ENCODE data around the gene GSTO2. TPM values are rescaled to one million over a fixed set of nuclear protein-coding genes. Genes with fewer than 3 reads are reported as not detected.

The GSTO2 gene
- total RNA-seq, 1 experiment from 2014 or later, result 1.1 TPM

- H3K27me3 ChIP-seq (replicated peaks; ENCODE audit: control insufficient read depth, insufficient read depth, low read length), result no peaks in the 10 kb centered on the region
- ChIA-PET POLR2A (no interaction called here), CTCF (interaction anchor here (1.1 kb wide), 1 partner anchor 74 kb away, joined by 3 read pairs; the partner anchor contains the start of gene CFAP58)
- no peaks in the 10 kb centered on the region for H3K27me3 Mint-ChIP-seq (ENCODE audit: insufficient read depth, unreplicated experiment)
- no peak overlapping the region for H3K27ac Mint-ChIP-seq (ENCODE audit: unreplicated experiment)
- no peak for TF ChIP-seq CTCF (IDR thresholded peaks at IDR 0.05; ENCODE audit: insufficient read depth in 1 of 2, low read depth in 1 of 2, low read length in 1 of 2, severe bottlenecking in 1 of 2, unreplicated experiment in 1 of 2)
- no peaks in the 10 kb centered on the region for H3K36me3 Mint-ChIP-seq (ENCODE audit: insufficient read depth, unreplicated experiment)
- no peak overlapping the region for H3K4me3 ChIP-seq (ENCODE audit: low read depth, low read length)
- DNase-seq, result no peak
- no peaks in the 10 kb centered on the region for H3K9me3 Mint-ChIP-seq (ENCODE audit: unreplicated experiment)
- H3K36me3 ChIP-seq (ENCODE audit: control insufficient read depth, insufficient read depth, low read length), result no peaks in the 10 kb centered on the region
- H3K4me1 Mint-ChIP-seq (ENCODE audit: low read depth, unreplicated experiment), result no peaks in the 10 kb centered on the region
- H3K4me1 ChIP-seq, result no peaks in the 10 kb centered on the region
- H3K9me3 ChIP-seq, result no peaks in the 10 kb centered on the region
- H3K4me3 Mint-ChIP-seq (ENCODE audit: unreplicated experiment), result no peak overlapping the region
- no TSS peak for BruUV-seq (replicated peaks)
- intact Hi-C loops (cut with micrococcal nuclease; ENCODE audit: unreplicated experiment), result no loop called here
Observed at GRCh38 chr10:104279550-104280259, 10.7 kb downstream of the GSTO2 start.

DNA sequence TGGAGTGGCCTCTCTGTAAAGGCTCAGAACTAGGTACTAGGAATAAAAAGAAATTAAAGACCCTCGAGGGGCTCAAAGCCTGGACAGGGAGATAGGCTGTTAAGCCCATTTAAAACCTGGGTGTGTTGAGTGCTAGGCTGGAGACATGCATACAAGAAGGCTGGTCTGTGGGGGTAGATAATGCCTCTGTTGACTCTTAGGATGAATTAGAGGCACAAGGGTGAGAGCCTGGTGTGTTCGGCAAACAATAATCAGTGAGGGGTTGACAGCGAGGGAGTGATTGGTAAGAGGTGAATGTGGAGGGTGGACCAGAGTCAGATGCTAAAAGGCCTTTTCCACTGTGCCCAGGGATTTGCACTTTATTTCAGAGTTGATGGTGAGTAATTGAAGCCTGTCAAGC, 12.7 kb downstream of the GSTO2 start:
- no peak for DNase-seq
- ChIA-PET POLR2A (no interaction called here), CTCF (interaction anchor here (0.6 to 2.2 kb wide), 3 partner anchors 10 to 521 kb away, joined by 3 to 6 read pairs (median 3); no protein-coding TSS in a partner anchor)
- no peak for TF ChIP-seq CTCF (IDR thresholded peaks at IDR 0.05; ENCODE audit: insufficient read depth in 1 of 2, low read depth in 1 of 2, low read length in 1 of 2, severe bottlenecking in 1 of 2, unreplicated experiment in 1 of 2)
- Histone ChIP-seq H3K9me3 (no peaks in the 10 kb centered on the region), H3K4me1 (no peaks in the 10 kb centered on the region), H3K4me3 (ENCODE audit: low read depth, low read length) (no peak overlapping the region), H3K27me3 (replicated peaks; ENCODE audit: control insufficient read depth, insufficient read depth, low read length) (no peaks in the 10 kb centered on the region), H3K36me3 (ENCODE audit: control insufficient read depth, insufficient read depth, low read length) (no peaks in the 10 kb centered on the region)
- intact Hi-C loops (cut with micrococcal nuclease; ENCODE audit: unreplicated experiment), result no loop called here
- Mint-ChIP-seq H3K36me3 (ENCODE audit: insufficient read depth, unreplicated experiment) (no peaks in the 10 kb centered on the region), H3K27me3 (ENCODE audit: insufficient read depth, unreplicated experiment) (no peaks in the 10 kb centered on the region), H3K4me3 (ENCODE audit: unreplicated experiment) (no peak overlapping the region), H3K4me1 (ENCODE audit: low read depth, unreplicated experiment) (no peaks in the 10 kb centered on the region), H3K9me3 (ENCODE audit: unreplicated experiment) (no peaks in the 10 kb centered on the region), H3K27ac (ENCODE audit: unreplicated experiment) (no peak overlapping the region)
- no TSS peak for BruUV-seq (replicated peaks)

DNA sequence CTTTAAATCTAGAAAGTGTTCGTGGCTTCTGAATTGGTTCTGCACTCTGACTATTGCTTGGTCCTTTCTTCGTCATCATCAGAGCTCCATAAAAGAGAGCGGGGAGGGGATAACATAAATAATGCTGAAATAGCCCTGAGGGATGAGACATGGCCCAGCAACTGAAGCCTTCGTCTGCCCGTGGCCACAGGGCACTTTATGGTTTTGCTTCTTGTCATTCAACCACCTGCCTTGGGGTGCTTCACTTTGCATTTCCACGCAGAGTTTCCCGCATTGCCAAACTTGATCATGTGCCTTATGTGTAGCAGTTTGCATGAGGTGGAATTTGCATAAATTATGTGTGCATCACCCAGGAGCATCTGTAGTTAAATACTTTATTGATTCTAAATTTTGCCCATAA, 15.9 kb downstream of the GSTO2 start:
- intact Hi-C loops (cut with micrococcal nuclease; ENCODE audit: unreplicated experiment), result no loop called here
- H3K36me3 Mint-ChIP-seq (ENCODE audit: insufficient read depth, unreplicated experiment), result no peaks in the 10 kb centered on the region
- H3K36me3 ChIP-seq (ENCODE audit: control insufficient read depth, insufficient read depth, low read length), result no peaks in the 10 kb centered on the region

More for the DNA sequence above, 15.9 kb downstream of the GSTO2 start:
- Mint-ChIP-seq H3K9me3 (ENCODE audit: unreplicated experiment) (no peaks in the 10 kb centered on the region), H3K4me1 (ENCODE audit: low read depth, unreplicated experiment) (peaks cover 7% of the 10 kb centered on the region), H3K27me3 (ENCODE audit: insufficient read depth, unreplicated experiment) (no peaks in the 10 kb centered on the region), H3K4me3 (ENCODE audit: unreplicated experiment) (no peak overlapping the region), H3K27ac (ENCODE audit: unreplicated experiment) (no peak overlapping the region)
- Histone ChIP-seq H3K9me3 (no peaks in the 10 kb centered on the region), H3K27me3 (replicated peaks; ENCODE audit: control insufficient read depth, insufficient read depth, low read length) (no peaks in the 10 kb centered on the region), H3K4me3 (ENCODE audit: low read depth, low read length) (no peak overlapping the region), H3K4me1 (peaks cover 13% of the 10 kb centered on the region)
- TF ChIP-seq CTCF (IDR thresholded peaks at IDR 0.05; ENCODE audit: insufficient read depth in 1 of 2, low read depth in 1 of 2, low read length in 1 of 2, severe bottlenecking in 1 of 2, unreplicated experiment in 1 of 2), result no peak
- no peak for DNase-seq
- ChIA-PET POLR2A (no interaction called here), CTCF (no interaction called here)
- no TSS peak for BruUV-seq (replicated peaks)
